Left forelimb (tissue), 1 donor: ENCODE measurements around the gene AMPD3.

ENCODE experiments used
- DNase-seq: peaks from one replicate; pipeline ENCODE4 v3.0.0-alpha.2; 2018; ENCODE audit warnings: low spot score

AMPD3 gene

DNA sequence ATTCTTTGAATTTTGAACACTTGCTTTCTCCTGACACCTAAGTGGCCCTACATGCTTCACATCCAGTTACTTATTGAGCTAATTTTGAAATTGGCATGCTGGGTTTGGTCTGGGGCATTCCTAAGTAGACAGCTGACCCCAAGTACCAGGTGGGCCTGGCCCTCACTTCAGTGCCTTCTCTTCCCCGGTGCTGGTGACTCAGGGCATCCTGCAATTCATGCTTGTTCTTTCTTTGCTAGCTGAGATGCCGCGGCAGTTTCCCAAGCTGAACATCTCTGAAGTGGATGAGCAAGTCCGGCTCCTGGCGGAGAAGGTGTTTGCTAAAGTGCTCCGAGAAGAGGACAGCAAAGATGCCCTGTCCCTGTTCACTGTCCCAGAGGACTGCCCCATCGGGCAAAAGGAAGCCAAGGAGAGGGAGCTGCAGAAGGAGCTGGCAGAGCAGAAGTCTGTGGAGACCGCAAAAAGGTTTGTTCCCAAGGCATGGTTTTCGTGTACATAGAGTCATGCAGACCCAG is 6.3 kb downstream of the AMPD3 start:
- peak; percentile 64 for DNase-seq

DNA sequence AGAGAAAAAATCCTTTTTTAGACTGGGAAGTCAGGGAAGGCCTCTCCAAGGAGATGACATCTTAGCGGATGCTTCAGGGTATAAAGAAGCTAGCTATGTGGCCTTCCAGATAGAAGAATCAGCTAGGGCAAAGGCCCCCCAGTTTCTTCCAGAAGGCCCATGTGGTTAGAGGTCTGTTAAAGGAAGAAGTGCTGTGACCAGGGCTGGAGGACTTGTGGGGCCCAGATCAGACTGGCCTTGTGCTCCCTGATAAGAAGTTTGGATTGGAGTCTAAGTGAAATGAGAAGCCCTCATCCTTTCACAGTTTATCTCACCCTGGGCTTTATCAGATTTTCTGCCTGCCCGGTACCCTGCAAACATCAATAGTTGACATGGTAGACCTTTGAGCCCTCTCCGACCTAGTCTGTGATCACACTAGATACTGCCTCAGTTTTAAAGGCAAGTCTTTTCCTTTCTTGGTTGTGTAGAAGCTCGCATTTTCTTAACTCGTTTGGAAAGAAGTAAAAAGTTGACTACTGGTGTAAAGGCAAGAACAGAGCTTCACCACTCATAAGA is 7.8 kb downstream of the AMPD3 start:
- DNase-seq = peak; percentile 50

DNA sequence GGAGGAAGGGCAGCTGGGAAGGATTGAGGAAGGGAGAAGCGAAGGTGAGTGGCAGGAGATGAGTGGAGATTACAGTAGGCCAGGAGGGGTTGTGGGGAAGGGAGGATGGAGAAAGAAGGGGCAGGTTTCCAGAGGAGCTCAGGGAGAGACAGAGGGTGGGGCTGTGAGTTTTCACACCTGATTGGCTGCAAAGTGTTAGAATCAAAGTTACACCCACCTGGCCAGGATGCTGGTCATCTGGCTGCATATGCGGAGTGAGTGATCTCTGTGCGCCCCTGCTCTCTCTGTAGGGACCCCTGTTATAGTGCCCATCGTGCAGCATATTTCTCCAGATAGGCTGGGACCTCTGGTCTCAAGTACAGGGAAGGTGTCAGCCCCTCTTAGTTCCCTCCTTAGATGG is 18.3 kb downstream of the AMPD3 start:
- DNase-seq = peak; percentile 11

DNA sequence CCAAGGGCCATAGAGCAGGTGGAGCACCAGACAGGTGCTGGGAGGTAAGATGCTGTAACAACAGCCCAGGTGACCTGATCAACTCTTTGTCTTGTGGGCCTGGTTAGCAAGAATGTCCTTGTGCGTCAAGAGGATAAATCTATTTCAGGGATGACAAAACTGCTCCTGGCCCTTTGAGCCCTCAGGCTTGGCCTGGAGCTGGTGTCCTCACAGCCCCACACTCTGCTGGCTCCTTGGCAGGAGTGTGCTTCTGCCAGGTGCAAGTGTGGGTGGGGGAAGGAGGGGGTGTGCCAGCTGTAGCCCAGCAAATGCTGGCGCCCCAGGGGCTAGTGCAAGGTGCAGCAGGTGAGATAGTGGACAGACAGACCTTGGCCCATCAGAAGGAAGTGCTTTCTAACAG is 19.5 kb downstream of the AMPD3 start:
- DNase-seq = peak; percentile 58

DNA sequence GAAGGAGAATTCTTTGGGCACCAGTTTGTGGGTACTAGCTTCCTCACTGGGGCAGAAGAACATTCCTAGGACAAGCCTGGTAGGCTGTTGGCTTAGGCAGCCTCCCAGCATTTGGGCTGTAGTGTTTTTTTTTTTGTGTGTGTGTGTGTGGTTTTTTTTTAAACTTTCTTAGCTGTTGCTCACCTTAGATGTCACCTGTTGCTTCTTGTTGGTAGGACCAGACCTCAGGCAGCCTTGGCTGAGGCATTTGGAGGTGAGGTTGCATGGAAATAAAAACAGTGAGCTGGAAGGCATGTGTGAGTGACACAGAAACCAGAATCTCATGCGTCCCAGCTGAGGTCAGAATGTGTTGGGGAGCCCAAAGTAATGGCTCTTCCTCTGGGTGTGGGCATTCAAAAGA is 21.3 kb downstream of the AMPD3 start:
- DNase-seq = peak; percentile 8

DNA sequence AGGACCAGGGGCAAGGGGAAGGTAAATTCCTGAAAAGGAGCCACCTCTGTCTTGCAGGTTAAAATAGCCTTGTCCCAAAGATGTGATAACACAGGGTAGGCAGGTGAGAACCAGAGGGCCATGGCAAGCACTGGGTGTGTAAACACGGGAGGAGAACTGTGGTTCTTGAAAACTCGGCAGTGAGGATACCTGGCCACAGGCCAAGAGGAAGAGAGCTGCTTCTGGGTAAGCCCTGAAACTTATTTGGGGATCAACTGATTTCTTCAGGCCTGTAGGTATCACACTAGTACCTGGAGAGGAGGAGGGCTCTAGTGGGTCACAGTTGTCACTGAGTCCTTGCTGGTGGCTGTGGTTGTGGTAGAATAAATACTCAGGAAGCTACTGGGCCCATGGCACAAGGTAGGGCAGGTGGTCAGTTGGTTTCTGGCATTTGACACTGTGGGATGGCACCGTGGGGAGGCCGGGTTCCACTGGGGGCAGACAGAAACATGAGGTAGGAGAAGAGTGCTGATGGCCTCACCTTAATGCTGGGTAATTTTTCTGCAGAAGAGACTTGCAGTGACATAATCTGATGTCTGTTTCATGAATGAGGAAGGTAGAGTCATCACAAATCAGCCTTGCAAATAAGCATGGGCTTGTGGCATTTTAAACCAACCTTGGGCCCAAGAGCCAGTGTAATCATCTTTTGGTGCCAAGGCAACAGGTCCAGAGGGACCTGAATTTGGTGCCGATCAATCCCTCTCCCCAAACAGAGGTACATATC is 22.0 kb downstream of the AMPD3 start:
- peak; percentile 50 for DNase-seq

DNA sequence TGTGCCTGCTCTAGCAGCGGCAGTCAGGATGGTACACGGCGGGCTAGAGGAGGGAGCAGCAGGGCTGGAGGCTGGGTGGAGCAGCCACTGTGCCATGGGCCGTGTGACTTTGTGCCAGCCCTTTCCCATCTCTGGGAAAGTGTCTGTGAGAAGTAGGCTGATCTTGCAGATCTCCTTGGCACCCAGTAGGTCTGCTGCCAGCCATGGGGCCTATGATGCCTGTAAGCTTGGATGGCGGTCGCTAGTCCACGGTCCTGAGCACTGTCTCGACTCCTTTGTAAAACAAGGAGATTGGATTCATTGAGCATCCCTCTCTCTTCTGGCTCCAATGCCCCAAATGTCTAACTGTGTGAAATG is 22.6 kb downstream of the AMPD3 start:
- DNase-seq = peak; percentile 15

DNA sequence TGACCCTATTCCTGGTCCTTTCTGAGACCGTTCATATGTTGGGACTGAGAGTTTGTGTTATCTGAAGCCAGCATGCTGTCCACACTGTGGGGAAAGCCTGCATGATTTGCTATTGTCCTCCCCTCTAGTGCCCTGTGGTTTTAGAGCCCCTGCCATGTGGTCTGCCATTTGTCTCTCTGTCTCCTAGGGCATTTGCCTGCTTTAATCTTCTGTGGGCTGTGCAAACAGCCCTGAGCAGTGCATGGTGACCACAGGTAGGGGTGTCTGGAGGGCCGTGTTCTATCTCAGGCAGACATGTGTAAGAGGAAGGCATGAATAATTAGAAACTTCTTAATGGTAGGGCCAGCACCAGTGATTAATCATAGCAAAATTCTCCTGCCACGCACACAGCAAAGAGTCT is 23.0 kb downstream of the AMPD3 start:
- no peak for DNase-seq

DNA sequence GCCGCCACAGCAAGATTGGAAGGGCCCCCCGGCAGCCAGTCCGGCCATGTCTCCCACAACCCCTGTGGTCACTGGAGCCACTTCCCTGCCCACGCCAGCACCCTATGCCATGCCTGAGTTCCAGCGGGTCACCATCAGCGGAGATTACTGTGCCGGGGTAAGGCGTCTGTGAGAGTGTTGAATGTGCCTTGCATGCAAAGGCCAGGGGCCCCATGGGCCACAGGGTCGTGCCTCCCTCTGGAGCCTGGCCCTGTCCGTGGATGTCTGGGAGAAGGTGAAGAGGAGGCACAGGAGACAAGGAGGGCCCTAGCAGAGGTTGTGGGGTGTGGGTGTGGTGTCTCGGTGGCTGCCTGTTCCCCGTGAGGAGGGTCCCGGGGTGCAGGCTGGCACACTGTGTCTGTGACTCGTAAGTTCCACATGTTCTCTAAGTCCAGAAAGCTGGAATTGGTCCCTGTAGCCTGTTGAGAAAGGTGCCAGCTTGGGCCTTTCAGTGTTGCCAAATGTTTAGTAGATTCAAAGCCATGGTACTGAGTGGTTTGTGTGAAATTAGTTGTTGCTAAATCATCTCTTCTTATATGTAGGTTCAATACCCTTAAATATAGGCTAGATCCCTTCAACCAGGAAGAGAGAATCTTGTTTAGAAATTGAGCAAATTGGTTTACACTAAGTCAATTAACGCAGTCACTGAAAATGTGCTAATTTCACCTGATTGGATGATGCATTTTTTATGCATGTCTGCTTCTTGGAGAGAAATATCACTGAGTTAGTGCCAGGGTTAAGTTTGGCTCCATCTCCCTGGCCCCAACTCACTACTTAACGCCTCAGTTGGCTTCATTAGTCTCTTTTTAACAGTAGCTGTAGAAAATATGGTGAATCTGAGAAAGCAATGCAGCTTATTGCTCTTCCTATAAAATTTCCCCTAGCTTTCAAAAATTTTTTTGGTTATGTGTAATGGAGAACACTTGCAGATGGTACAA is 23.8 kb downstream of the AMPD3 start:
- peak; percentile 63 for DNase-seq

DNA sequence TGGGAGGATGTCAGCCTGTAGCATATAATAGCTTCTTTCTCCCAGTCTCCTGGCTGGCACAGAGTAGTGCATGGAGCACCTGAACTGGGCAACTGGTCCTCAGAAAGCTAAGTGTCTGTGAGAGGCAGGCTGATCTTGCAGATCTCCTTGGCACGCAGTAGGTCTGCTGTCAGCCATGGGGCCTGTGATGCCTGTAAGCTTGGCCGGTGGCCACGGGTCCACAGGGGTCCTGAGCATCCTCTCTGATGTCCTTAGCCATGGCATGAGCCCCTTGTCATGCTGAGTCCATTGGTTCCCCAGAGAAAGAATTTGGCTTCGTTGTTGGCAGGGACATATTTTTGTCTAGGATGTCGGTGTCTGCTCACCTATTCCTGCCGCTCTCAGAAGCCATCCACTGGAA is 25.0 kb downstream of the AMPD3 start:
- DNase-seq = no peak

DNA sequence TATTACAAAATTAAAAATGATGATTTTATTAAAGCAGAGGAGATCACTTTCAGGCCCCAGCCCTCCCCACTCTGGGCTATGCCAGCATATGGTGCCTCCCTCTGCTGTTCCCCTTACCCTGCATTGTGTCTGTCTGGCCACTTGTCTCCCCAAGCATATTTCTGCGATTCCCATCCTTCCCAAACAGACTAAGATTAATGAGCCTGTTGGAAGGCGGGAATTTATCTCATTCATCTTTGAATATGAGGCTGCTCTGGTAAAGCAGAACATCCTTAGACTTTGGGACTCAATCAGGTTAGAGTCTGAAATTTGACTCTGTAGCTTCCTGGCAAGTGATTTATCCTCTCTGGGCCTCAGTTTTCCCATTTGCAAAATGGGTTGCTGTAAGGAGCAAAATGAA is 25.7 kb downstream of the AMPD3 start:
- DNase-seq = no peak

DNA sequence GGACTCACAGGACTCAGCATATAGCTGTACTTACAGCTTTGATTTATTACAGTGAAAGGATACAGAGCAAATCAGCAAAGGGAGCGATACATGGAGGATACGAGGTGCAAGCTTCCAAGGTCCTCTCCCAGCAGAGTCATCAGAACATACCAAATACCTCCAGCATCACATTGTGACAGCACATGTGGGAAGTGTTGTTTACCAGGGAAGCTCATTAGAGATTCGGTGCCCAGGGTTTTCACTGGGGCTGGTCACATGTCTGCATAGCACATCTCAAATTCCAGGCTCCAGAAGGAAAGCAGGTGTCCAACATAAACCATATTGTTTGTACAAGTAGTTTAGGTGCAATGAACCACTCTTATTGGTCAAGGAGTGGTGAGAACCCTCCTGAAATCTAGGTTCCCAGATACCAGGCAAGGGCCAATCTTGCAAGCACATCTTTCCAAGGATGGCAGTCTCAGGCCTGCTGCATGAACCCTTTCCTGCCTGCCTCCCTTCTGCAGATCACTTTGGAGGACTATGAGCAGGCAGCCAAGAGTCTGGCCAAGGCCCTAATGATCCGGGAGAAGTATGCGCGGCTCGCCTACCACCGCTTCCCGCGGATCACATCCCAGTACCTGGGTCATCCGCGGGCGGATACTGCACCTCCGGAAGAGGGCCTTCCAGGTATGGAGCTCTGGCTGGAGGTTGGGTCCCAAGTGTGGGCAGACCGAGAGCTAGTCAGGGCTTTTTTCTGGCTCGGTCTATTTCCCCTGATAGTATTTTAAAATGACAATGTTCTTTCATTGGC is 26.7 kb downstream of the AMPD3 start:
- DNase-seq = peak; percentile 23

DNA sequence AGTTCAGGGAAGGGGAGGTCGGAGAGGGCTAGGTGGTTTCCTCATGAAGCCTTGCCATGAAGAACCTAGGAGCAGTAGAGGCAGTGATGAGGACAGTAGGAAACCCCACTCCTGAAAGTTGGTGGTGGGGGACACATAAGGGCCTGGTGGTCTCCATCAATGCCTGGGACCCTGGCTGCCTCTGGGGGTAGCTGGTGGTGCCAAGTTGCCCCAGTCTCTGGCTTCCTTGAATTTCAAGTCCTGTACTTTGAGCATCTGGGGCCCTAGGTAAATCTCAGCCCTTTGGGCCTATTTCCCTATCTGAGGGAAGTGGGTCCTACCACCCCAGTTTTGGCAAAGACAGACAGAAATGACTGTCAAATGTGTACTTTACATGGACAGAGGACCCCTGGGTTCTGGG is 28.1 kb downstream of the AMPD3 start:
- DNase-seq = peak; percentile 8

DNA sequence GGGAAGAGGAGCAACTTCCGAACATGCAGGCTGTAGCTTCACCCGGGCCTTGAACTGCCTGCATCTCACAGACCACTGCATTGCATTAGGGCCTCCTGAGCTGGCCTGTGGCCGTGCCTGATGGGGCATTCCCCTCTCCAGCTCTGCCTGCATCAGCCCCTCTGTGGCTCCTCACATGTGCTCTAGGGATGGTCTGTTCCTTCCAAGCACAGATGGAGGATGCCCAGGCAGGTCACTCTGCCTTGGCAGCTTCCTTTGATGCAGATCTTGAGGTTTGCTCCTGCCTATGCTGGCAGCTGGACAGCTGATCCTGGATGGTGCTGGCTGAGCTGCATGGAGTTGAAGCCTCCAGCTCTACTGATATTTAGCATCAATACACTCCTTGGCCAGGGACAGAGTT is 28.5 kb downstream of the AMPD3 start:
- peak; percentile 23 for DNase-seq

DNA sequence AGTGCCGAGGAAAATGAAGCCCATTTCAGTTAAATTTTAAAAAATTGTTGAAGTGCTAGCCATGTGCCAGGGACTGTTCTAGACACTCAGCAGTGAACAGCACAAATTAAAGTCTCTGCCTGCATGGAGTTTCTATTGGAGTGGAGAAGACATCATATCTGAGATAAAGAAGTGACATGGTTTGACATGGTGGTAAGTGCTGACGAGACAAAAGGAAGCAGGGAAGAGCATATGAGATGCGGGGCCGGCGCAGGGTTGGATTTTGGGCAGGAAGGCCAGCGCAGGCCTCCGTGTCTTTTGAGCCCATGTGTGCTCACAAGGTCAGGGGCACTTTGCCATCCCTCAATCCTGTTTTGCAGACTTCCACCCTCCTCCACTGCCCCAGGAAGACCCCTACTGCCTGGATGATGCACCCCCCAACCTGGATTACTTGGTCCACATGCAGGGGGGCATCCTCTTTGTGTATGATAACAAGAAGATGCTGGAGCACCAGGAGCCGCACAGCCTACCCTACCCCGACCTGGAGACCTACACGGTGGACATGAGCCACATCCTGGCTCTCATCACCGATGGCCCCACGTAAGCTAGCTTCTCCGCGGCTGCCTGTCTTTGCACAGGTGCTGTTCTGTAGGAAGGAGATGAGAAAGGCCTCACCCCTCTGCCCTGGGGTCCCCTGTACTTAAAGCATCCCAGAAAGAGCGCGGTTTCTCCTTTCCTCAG is 29.6 kb downstream of the AMPD3 start:
- DNase-seq = peak; percentile 38

DNA sequence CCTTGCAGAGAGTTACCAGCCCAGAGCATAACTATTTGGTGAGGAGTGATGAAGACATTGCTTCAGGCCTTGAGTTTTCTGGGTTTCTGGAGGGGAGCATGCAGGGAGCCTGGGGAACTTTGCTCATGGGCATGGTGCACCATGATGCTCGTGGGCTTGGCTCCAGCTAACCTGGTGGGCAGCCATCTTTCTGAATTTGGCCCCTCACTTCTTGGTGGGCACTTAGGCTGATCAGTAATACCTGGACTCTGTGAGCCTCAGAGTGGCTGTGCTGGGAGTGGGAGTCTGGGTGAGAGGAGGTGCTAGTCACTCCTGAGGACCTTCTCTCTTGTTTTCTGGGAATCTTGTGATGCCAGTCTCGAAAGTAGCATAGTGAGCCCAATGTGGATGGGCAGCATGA is 30.6 kb downstream of the AMPD3 start:
- peak; percentile 12 for DNase-seq

DNA sequence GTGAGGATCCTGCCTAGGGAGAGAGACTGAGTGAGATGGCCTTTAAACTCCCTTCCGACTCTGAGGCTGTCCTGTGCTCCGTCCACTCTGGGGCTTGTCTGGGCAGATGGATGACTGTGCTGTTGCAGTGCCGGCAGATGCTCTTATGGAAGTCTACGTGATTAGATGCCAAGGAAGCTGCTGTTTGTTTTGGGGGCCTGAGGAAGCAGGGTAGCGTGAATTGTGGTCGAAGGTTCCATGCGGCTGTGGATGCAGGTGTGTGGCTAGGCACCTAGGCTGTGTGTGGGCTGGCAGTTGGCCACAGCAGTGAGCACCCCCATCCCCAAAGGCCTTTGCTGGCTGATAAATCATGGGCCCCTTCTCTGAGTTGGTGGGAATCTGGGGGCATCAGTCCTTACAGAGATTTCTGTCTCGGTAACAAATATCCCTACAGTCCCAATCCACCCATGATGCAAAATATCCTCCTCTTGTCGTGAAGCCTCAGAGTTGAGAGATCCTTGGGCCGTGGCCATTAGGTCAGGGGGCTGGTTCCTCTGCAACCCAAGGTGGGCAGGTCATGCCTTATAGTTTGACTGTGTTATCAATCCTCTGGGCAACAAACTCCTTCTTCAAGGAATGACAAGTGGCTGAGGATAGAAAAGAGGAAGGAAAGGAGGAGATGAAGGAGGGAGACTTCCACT is 31.2 kb downstream of the AMPD3 start:
- DNase-seq = peak; percentile 34

DNA sequence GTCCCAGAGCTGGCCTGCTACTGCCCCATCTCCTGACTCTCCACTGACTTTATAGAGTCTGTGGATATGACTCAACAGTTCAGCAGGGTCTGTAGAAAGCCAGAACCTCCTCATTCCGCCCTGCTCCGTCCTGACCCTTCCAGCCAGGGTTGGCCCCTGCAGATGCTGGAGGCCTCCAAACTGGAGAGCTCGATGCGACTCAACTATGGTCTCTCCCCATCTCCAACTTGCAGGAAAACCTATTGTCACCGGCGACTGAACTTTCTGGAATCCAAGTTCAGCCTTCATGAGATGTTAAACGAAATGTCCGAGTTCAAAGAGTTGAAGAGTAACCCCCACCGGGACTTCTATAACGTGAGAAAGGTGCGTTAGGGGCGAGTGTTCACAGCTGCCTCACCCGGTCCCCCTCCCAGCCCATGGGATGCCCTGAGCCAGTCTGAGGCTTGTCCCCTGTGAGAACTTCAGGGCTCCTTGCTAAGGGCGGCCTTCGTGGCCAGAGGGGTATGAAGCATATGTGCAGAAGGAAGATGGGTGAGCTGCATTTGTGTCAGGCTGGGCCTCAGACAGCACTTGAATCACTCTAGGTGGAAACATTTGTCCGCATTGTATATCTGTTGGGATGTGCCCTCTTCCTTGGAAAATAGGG is 32.1 kb downstream of the AMPD3 start:
- peak; percentile 20 for DNase-seq

DNA sequence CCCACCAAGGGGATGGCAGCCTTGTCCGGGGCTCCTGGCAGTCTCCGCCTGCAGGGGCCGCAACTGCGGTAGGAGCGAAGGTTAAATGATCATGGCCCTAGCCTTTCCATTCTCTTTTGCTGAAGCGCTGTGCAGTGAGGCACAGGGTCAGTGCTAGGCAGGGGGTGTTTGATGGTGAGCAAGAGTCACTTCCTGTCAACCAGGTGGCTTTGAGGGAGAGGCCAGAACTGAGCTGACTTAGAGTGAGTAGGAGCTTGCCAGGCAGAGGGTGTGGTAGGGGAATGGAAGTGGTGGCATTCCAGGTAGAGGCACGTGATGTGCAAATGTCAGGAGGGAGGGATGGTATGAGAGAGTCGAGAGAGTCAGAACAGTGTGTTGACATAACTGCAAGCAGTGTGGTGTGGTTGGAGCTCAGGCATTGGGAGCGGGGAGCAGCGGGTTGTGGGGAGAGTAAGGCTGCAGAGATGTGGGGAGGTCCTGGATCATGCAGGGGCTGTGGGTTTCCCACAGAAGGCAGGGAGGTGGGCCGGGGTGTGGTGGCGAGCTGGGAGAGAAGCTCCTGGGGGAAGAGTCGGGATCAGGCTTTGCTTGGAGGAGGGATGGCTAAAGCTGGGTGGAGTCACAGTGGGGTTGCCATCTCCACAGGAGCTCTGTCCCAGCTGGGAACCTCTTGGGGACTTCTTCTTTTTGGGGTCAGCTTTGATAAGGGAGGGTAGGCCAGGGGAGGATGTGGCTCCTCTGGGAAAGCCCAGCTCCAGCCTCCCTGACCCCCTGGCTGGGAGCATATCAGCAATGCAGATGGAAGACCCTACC is 33.3 kb downstream of the AMPD3 start:
- DNase-seq = peak; percentile 17
